Central memory CD8-positive, alpha-beta T cell (primary cell): ENCODE results near the gene VPS26B.
"Not testable (repeated sequence)": the region's sequence is repeated elsewhere in the genome, so short reads cannot be mapped to it uniquely, and the experiment has no call there.

Source experiments
- ATAC-seq: fragments of 150-1000 bp; cut with Tn5 transposase; replicated peaks from 2 replicates; pipeline ENCODE4 v1.10.0; 2022; ENCODE audit warnings: mild to moderate bottlenecking, moderate FRiP score, moderate number of reproducible peaks; ENCODE audit not compliant: poor library complexity, severe bottlenecking; ENCODE audit errors: extremely low read depth
- DNase-seq, 2 donors: peaks; one replicate each; pipeline ENCODE4 v3.0.0; 2021; ENCODE audit warnings: low spot score in 2 of 2
- H3K27ac Mint-ChIP-seq: one replicate; pipeline ENCODE4 v1.8.0; 2022; ENCODE audit warnings: low read depth, mild to moderate bottlenecking, moderate library complexity, mixed read lengths
- H3K27me3 Mint-ChIP-seq: one replicate; pipeline ENCODE4 v1.8.0; 2022; ENCODE audit warnings: mixed read lengths
- H3K36me3 Mint-ChIP-seq: one replicate; pipeline ENCODE4 v1.8.0; 2022; ENCODE audit warnings: mild to moderate bottlenecking, moderate library complexity, mixed read lengths; ENCODE audit not compliant: insufficient read depth
- H3K4me1 Mint-ChIP-seq: one replicate; pipeline ENCODE4 v1.8.0; 2022; ENCODE audit warnings: mixed read lengths
- H3K4me3 Mint-ChIP-seq: one replicate; pipeline ENCODE4 v1.8.0; 2022; ENCODE audit warnings: mild to moderate bottlenecking, moderate library complexity, mixed read lengths
- H3K9me3 Mint-ChIP-seq: one replicate; pipeline ENCODE4 v1.8.0; 2022; ENCODE audit warnings: mixed read lengths

The VPS26B gene

GRCh38 chr11:134282121-134283045, 57.9 kb downstream of the VPS26B start:
- Mint-ChIP-seq H3K9me3 (no peaks in the 10 kb centered on the region), H3K4me1 (peaks cover under 1% of the 10 kb centered on the region), H3K4me3 (no peak overlapping the region), H3K27ac (no peak overlapping the region), H3K36me3 (no peaks in the 10 kb centered on the region), H3K27me3 (no peaks in the 10 kb centered on the region)
- ATAC-seq (no peak), DNase-seq (no peak)

- no peaks in the 10 kb centered on the region for H3K27me3 Mint-ChIP-seq
- H3K4me1 Mint-ChIP-seq, result no peaks in the 10 kb centered on the region
- no peak for ATAC-seq
- no peak for DNase-seq
- H3K27ac Mint-ChIP-seq, result no peak overlapping the region
- H3K4me3 Mint-ChIP-seq, result no peak overlapping the region
- H3K36me3 Mint-ChIP-seq, result no peaks in the 10 kb centered on the region
- no peaks in the 10 kb centered on the region for H3K9me3 Mint-ChIP-seq
Observed at GRCh38 chr11:134283461-134284230, 59.2 kb downstream of the VPS26B start.

- H3K4me3 Mint-ChIP-seq, ATAC-seq, H3K4me1 Mint-ChIP-seq, H3K9me3 Mint-ChIP-seq, H3K27ac Mint-ChIP-seq, H3K36me3 Mint-ChIP-seq, H3K27me3 Mint-ChIP-seq, DNase-seq: not testable (repeated sequence)
Observed at GRCh38 chr11:134284349-134284748, 59.9 kb downstream of the VPS26B start.

- DNase-seq (no peak), ATAC-seq (no peak)
- Mint-ChIP-seq H3K27me3 (no peaks in the 10 kb centered on the region), H3K27ac (no peak overlapping the region), H3K4me3 (no peak overlapping the region), H3K9me3 (no peaks in the 10 kb centered on the region), H3K4me1 (no peaks in the 10 kb centered on the region), H3K36me3 (no peaks in the 10 kb centered on the region)
Observed at GRCh38 chr11:134287561-134287960, 63.1 kb downstream of the VPS26B start.

GRCh38 chr11:134288486-134288885, 64.0 kb downstream of the VPS26B start:
- no peak for ATAC-seq
- H3K36me3 Mint-ChIP-seq, result no peaks in the 10 kb centered on the region
- no peaks in the 10 kb centered on the region for H3K27me3 Mint-ChIP-seq
- no peak for DNase-seq
- no peak overlapping the region for H3K27ac Mint-ChIP-seq
- no peak overlapping the region for H3K4me3 Mint-ChIP-seq
- H3K9me3 Mint-ChIP-seq, result no peaks in the 10 kb centered on the region
- no peaks in the 10 kb centered on the region for H3K4me1 Mint-ChIP-seq

GRCh38 chr11:134289167-134289566, 64.7 kb downstream of the VPS26B start:
- H3K27me3 Mint-ChIP-seq, result no peaks in the 10 kb centered on the region
- no peak overlapping the region for H3K4me3 Mint-ChIP-seq
- ATAC-seq (no peak), DNase-seq (no peak)
- H3K36me3 Mint-ChIP-seq, result no peaks in the 10 kb centered on the region
- no peaks in the 10 kb centered on the region for H3K9me3 Mint-ChIP-seq
- no peak overlapping the region for H3K27ac Mint-ChIP-seq
- H3K4me1 Mint-ChIP-seq, result no peaks in the 10 kb centered on the region

- ATAC-seq, result no peak
- no peak for DNase-seq
- no peaks in the 10 kb centered on the region for H3K27me3 Mint-ChIP-seq
- H3K36me3 Mint-ChIP-seq, result no peaks in the 10 kb centered on the region
- H3K9me3 Mint-ChIP-seq, result no peaks in the 10 kb centered on the region
- no peaks in the 10 kb centered on the region for H3K4me1 Mint-ChIP-seq
- H3K27ac Mint-ChIP-seq, result no peak overlapping the region
- H3K4me3 Mint-ChIP-seq, result no peak overlapping the region
Observed at GRCh38 chr11:134289789-134290188, 65.3 kb downstream of the VPS26B start.

- Mint-ChIP-seq H3K9me3 (no peaks in the 10 kb centered on the region), H3K4me3 (no peak overlapping the region), H3K27me3 (no peaks in the 10 kb centered on the region), H3K4me1 (no peaks in the 10 kb centered on the region), H3K27ac (no peak overlapping the region), H3K36me3 (no peaks in the 10 kb centered on the region)
- DNase-seq (no peak), ATAC-seq (no peak)
Observed at GRCh38 chr11:134290646-134291045, 66.2 kb downstream of the VPS26B start.

- Mint-ChIP-seq H3K4me1 (no peaks in the 10 kb centered on the region), H3K27ac (no peak overlapping the region), H3K9me3 (no peaks in the 10 kb centered on the region), H3K27me3 (no peaks in the 10 kb centered on the region), H3K4me3 (no peak overlapping the region), H3K36me3 (no peaks in the 10 kb centered on the region)
- ATAC-seq (no peak), DNase-seq (no peak)
Observed at GRCh38 chr11:134291196-134291595, 66.7 kb downstream of the VPS26B start.

- Mint-ChIP-seq H3K27ac (no peak overlapping the region), H3K27me3 (no peaks in the 10 kb centered on the region), H3K9me3 (no peaks in the 10 kb centered on the region), H3K36me3 (no peaks in the 10 kb centered on the region), H3K4me3 (no peak overlapping the region), H3K4me1 (no peaks in the 10 kb centered on the region)
- ATAC-seq, result no peak
- no peak for DNase-seq
Observed at GRCh38 chr11:134292661-134293060, 68.2 kb downstream of the VPS26B start.

GRCh38 chr11:134293119-134294113, 68.9 kb downstream of the VPS26B start:
- H3K4me3 Mint-ChIP-seq, result no peak overlapping the region
- no peak overlapping the region for H3K27ac Mint-ChIP-seq
- H3K9me3 Mint-ChIP-seq, result no peaks in the 10 kb centered on the region
- DNase-seq (no peak), ATAC-seq (no peak)
- H3K4me1 Mint-ChIP-seq, result no peaks in the 10 kb centered on the region
- H3K27me3 Mint-ChIP-seq, result no peaks in the 10 kb centered on the region
- H3K36me3 Mint-ChIP-seq, result no peaks in the 10 kb centered on the region

GRCh38 chr11:134294664-134295063, 70.2 kb downstream of the VPS26B start:
- ATAC-seq (no peak), DNase-seq (no peak)
- no peaks in the 10 kb centered on the region for H3K4me1 Mint-ChIP-seq
- H3K27me3 Mint-ChIP-seq, result no peaks in the 10 kb centered on the region
- H3K9me3 Mint-ChIP-seq, result no peaks in the 10 kb centered on the region
- H3K4me3 Mint-ChIP-seq, result no peak overlapping the region
- no peaks in the 10 kb centered on the region for H3K36me3 Mint-ChIP-seq
- H3K27ac Mint-ChIP-seq, result no peak overlapping the region
